Muscle layer of duodenum (tissue), 2 donors: ENCODE measurements around the gene LGALSL.

ENCODE experiments used
- H3K27ac ChIP-seq: one replicate; pipeline ENCODE4 v1.7.0; 2013; ENCODE audit warnings: mild to moderate bottlenecking, low read length
- H3K27me3 ChIP-seq: one replicate; pipeline ENCODE4 v1.7.0; 2013; ENCODE audit warnings: low read depth, mild to moderate bottlenecking, control low read depth, low read length
- H3K36me3 ChIP-seq, 2 donors: one replicate each; pipeline ENCODE4 v1.7.0; 2013; ENCODE audit warnings: low read length in 2 of 2, control low read depth in 1 of 2, mild to moderate bottlenecking in 1 of 2; ENCODE audit not compliant: insufficient read depth in 2 of 2, control insufficient read depth in 1 of 2
- H3K4me1 ChIP-seq, 2 donors: one replicate each; pipeline ENCODE4 v1.7.0; 2013; ENCODE audit warnings: low read length in 2 of 2, mild to moderate bottlenecking in 2 of 2, control low read depth in 1 of 2, moderate library complexity in 1 of 2; ENCODE audit not compliant: insufficient read depth in 2 of 2, control insufficient read depth in 1 of 2
- H3K4me3 ChIP-seq, 2 donors: one replicate each; pipeline ENCODE4 v1.7.0; 2013; ENCODE audit warnings: low read length in 2 of 2, low read depth in 1 of 2, mild to moderate bottlenecking in 1 of 2
- H3K9me3 ChIP-seq, 2 donors: one replicate each; pipeline ENCODE4 v1.7.0; 2013; ENCODE audit warnings: low read length in 2 of 2, control low read depth in 1 of 2, mild to moderate bottlenecking in 1 of 2; ENCODE audit not compliant: control insufficient read depth in 1 of 2
- donor health status: healthy.

The LGALSL gene

GRCh38 chr2:64504774-64505720, 51.1 kb downstream of the LGALSL start:
- Histone ChIP-seq H3K4me1 (no peaks in the 10 kb centered on the region), H3K4me3 (no peak overlapping the region), H3K27me3 (no peaks in the 10 kb centered on the region), H3K36me3 (no peaks in the 10 kb centered on the region), H3K27ac (no peak overlapping the region), H3K9me3 (no peaks in the 10 kb centered on the region)

GRCh38 chr2:64506686-64507085, 52.7 kb downstream of the LGALSL start:
- no peaks in the 10 kb centered on the region for H3K4me1 ChIP-seq
- no peaks in the 10 kb centered on the region for H3K9me3 ChIP-seq
- H3K27me3 ChIP-seq: no peaks in the 10 kb centered on the region
- no peaks in the 10 kb centered on the region for H3K36me3 ChIP-seq
- H3K4me3 ChIP-seq: no peak overlapping the region
- H3K27ac ChIP-seq: no peak overlapping the region
